Activated naive CD4-positive, alpha-beta T cell treated with anti-CD3 and anti-CD28 coated beads, Interleukin-2, amount 50 U/mL, for 72 hours (primary cell): ENCODE data around the gene TEX29. TPM values are rescaled to one million over a fixed set of nuclear protein-coding genes. Genes with fewer than 3 reads are reported as not detected.

ENCODE experiments used
- ATAC-seq, 2 donors: fragments of 150-1000 bp; cut with Tn5 transposase; 2 replicates each; pipeline ENCODE4 v1.10.0; 2021; ENCODE audit warnings: mild to moderate bottlenecking in 2 of 2, moderate library complexity in 2 of 2
- DNase-seq, 2 donors: peaks; one replicate each; pipeline ENCODE4 v3.0.0; 2021 to 2022; ENCODE audit warnings: low spot score in 2 of 2
- H3K27ac Mint-ChIP-seq, 2 donors: one replicate each; pipeline ENCODE4 v1.8.0; 2022; ENCODE audit warnings: mild to moderate bottlenecking in 2 of 2, mixed read lengths in 2 of 2
- H3K36me3 Mint-ChIP-seq, 2 donors: one replicate each; pipeline ENCODE4 v1.8.0; 2022; ENCODE audit warnings: mixed read lengths in 2 of 2
- H3K9me3 Mint-ChIP-seq, 2 donors: one replicate each; pipeline ENCODE4 v1.8.0; 2022; ENCODE audit warnings: mixed read lengths in 2 of 2
- total RNA-seq, 2 donors: library from RNA; stranded (reverse); gene quantifications; one replicate each; pipeline ENCODE4 v1.2.3, GENCODE V29; 2022

TEX29 gene
- total RNA-seq, 2 donors from 2014 or later, result 1.5 to 2.0 TPM

DNA sequence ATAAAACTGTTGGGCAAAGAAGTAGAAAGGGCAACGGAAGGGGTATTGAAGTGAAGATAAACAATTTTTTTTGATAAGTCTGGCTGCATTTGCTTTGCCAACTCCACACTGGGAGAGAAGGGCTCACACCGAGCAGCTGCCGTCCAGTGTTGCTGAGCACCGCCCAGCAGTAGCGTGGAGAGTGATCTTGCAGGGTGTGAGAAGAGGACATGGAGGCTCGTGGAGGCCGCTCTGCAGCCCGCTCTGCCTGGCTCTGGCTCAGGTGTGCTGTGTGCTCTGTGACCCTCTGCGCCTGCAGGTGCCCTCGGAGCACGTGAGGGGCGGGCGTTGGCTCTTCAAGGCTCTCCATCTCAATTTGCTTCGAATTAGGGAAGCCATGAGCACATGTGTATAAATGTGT is 35.9 kb upstream of the TEX29 start:
- H3K27ac Mint-ChIP-seq, result no peak overlapping the region
- H3K9me3 Mint-ChIP-seq, result no peaks in the 10 kb centered on the region
- H3K36me3 Mint-ChIP-seq, result peaks cover 27 to 28% of the 10 kb centered on the region in 2 donors
- ATAC-seq (no peak), DNase-seq (no peak)

DNA sequence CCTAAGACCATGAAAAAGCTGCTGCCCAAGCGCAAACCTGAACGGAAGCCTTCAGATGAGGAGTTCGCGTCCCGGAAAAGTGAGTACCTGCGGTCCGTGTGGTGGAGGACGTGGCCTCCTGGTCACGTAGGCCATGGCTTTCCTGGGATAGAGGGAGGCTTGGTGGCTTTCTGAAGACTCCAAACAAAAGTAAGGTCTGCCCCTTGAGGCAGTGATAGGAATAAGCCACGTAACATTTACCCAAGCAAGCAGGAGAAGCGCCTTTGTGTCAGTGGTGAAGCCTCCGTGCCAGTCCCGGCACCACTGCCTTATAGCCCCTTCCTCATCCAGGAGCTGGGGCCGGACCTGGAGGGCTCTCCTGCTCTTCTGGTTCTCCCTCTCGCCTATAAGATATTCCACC is 34.3 kb upstream of the TEX29 start:
- Mint-ChIP-seq H3K27ac (peak overlapping the region in 1 of 2 donors; percentile 93), H3K36me3 (peaks cover 23 to 30% of the 10 kb centered on the region in 2 donors), H3K9me3 (no peaks in the 10 kb centered on the region)
- DNase-seq (no peak), ATAC-seq (peak in 1 of 2 donors; percentile 26)

DNA sequence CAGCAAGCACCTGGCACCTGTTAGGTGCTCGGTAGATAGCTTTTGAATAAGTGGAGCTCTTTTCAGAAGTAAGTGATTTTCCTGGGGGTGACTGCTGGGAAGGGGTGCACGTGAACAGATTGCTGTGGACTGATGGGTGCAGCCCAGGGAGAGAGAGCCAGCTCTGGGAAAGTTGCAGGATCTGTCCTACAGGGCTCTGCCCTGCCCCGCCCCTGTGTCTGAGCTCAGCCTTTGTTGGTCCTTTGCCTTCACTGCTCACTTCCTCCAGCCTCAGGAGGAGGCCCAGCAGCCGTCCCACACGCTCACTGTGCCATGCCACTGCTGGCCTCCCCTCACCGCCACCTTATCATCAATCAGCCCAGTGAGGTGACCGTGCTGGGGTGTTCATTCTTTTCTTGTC is 33.7 kb upstream of the TEX29 start:
- DNase-seq (no peak), ATAC-seq (peak in 1 of 2 donors; percentile 12)
- H3K9me3 Mint-ChIP-seq, result no peaks in the 10 kb centered on the region
- peak overlapping the region; percentile 73 to 93 for H3K27ac Mint-ChIP-seq
- peaks cover 23 to 30% of the 10 kb centered on the region in 2 donors for H3K36me3 Mint-ChIP-seq

DNA sequence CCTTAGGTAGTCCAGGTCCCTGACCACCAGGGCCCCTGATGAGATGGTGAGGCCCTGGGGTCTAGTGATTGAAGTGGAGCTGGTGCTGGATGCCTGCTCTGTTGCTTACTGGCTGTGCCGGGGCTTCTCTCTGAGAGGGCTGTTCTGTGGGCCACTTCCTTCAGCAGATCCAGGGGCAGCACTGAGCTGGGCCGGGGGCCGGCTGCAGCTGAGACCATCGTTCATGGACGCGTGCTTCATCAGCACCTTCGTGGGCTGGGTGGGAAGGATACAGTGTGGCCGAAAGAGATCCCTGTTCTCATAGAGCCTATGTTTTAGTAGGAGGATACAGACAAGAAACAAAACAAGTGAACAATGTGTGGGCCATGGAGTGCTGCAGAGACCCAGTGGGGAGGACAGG is 33.2 kb upstream of the TEX29 start:
- Mint-ChIP-seq H3K36me3 (peaks cover 28 to 34% of the 10 kb centered on the region in 2 donors), H3K27ac (peak overlapping the region in 1 of 2 donors; percentile 73), H3K9me3 (no peaks in the 10 kb centered on the region)
- DNase-seq (no peak), ATAC-seq (no peak)

DNA sequence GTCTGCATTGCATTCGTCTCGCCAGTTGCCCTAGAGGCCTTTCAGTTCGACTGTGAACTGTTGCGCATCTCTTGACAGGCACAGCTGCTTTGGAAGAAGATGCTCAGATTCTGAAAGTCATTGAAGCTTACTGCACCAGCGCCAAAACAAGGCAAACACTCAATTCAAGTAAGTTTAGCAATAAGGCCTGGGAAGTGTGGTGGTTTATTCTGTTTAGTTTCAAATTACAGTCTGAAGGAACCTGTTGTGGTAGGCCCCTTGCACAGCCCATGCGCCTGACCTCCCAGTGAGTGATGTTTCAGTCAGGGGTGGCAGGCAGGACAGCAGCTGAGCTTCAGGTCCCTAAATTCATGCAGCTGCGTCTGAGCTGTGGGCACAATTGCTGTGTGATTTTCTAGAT is 32.2 kb upstream of the TEX29 start:
- DNase-seq, result no peak
- no peaks in the 10 kb centered on the region for H3K9me3 Mint-ChIP-seq
- peaks cover 32 to 42% of the 10 kb centered on the region in 2 donors for H3K36me3 Mint-ChIP-seq
- ATAC-seq, result no peak
- H3K27ac Mint-ChIP-seq, result no peak overlapping the region

DNA sequence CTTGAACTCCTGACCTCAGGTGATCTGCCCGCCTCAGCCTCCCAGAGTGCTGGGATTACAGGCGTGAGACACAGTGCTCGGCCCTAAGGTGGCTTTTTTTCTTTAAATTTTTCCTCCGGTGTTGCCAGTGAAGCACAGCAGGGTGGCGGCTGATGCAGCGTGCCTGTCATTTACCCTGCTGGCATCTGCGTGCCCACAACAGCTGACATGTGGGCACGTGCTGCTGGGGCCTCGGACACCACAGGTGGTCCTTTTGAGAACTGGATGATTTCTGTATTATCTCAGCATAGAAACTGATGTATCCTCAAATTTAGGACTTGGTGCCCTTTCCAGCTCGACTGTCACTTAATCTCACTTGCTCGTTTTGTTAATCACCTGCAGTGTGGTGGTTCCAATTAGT is 31.2 kb upstream of the TEX29 start:
- H3K9me3 Mint-ChIP-seq, result no peaks in the 10 kb centered on the region
- no peak for ATAC-seq
- peak overlapping the region in 1 of 2 donors; percentile 19 for H3K27ac Mint-ChIP-seq
- H3K36me3 Mint-ChIP-seq, result peaks cover 25 to 36% of the 10 kb centered on the region in 2 donors
- no peak for DNase-seq

DNA sequence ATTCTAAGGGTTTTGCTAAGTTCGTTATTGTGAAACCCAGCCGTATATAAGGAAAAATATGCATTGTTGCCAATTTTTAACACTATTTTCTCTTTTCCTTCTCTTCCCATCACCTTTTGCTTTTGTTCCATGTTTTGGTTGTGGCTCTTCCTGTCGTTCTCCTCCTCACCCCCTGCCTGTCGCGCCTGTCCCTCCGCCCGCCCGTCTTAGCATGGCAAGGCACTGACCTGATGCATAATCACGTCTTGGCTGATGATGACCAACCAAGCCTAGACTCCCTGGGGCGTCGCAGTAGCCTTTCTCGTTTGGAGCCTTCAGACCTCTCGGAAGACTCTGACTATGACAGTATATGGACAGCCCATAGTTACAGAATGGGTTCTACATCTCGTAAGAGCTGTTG is 28.5 kb upstream of the TEX29 start:
- DNase-seq (no peak), ATAC-seq (no peak)
- H3K36me3 Mint-ChIP-seq, result peaks cover 14 to 26% of the 10 kb centered on the region in 2 donors
- H3K9me3 Mint-ChIP-seq, result no peaks in the 10 kb centered on the region
- no peak overlapping the region for H3K27ac Mint-ChIP-seq

DNA sequence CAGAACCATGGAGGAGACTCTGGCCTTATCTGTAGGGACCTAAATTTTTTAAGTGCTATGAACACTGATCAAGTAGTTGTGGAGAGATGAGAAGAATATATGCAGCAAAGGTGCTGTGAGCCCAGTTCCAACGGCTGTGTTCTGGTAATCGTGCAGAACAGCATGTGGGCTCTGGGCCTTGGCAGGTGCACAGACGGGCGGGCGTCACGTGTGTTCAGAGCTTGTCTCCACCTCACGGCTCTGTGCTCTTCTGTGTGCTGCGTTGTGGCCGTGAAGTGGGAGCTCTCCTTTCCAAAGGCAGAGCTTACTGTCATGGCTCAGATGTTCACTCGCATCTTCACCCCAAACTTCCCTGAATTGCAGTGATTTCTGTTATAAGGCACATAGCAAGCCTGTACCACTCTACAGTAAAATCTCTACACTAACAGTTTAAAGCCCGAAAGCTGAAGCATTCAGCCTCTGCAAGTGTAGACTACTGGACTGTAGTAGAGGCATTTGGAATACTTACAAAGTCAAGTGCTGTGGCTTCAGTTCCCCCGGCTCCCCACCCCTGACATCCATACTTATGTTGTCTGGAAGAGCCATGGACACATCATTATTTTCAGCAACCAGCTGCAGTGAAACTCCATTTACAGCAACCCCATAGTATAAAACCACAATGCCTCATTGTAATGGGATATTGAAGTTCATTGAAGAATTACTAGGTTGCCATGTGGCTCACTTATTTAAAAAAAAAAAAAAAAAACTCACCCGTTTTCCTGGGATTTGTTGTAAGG is 27.5 kb upstream of the TEX29 start:
- no peak for DNase-seq
- Mint-ChIP-seq H3K27ac (no peak overlapping the region), H3K9me3 (no peaks in the 10 kb centered on the region), H3K36me3 (peaks cover 9 to 19% of the 10 kb centered on the region in 2 donors)
- ATAC-seq, result no peak

DNA sequence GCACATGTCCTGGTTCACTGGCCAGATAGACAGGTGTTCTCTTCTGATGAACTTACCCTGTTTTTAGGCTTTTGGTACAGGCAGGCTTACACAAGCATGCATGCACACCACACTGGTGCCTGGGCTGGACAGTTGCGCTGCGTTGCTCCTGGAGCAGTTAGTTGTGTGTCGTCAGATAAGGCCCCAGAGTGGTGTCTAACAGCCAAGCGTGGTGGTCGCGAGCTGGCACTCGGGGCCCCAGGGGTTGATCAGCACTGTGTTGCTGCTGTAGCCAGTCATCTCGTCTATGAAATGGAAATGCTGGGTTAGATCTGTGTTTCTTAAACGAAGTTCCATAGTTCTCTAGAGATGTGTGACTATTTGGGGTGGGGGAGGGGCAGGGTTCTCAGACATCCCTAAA is 24.6 kb upstream of the TEX29 start:
- no peak for ATAC-seq
- peak overlapping the region in 1 of 2 donors; percentile 38 for H3K27ac Mint-ChIP-seq

DNA sequence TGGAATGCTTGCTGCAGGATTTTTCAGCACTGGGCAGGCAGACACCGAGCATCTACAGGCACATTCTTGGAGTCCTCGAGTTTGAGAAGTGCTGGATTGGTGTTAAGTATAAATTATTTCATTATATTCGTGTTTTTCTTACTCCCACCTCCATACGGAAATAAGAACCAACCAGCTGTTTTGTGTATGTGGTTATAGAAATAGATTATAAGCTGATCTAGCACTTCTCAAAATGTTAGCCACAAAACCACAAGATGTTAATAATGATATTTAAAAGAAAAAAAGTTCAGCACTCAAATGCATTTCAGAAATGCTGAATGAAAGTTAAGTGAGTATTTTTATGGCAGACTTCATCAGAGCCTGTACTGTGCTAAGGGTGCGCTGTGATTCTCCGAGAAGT is 24.0 kb upstream of the TEX29 start:
- ATAC-seq, result no peak
- H3K36me3 Mint-ChIP-seq, result peaks cover 9 to 12% of the 10 kb centered on the region in 2 donors
- H3K27ac Mint-ChIP-seq, result no peak overlapping the region
- H3K9me3 Mint-ChIP-seq, result no peaks in the 10 kb centered on the region
- no peak for DNase-seq

More for the DNA sequence above, 24.6 kb upstream of the TEX29 start:
- peaks cover 9 to 12% of the 10 kb centered on the region in 2 donors for H3K36me3 Mint-ChIP-seq
- H3K9me3 Mint-ChIP-seq, result no peaks in the 10 kb centered on the region
- no peak for DNase-seq

DNA sequence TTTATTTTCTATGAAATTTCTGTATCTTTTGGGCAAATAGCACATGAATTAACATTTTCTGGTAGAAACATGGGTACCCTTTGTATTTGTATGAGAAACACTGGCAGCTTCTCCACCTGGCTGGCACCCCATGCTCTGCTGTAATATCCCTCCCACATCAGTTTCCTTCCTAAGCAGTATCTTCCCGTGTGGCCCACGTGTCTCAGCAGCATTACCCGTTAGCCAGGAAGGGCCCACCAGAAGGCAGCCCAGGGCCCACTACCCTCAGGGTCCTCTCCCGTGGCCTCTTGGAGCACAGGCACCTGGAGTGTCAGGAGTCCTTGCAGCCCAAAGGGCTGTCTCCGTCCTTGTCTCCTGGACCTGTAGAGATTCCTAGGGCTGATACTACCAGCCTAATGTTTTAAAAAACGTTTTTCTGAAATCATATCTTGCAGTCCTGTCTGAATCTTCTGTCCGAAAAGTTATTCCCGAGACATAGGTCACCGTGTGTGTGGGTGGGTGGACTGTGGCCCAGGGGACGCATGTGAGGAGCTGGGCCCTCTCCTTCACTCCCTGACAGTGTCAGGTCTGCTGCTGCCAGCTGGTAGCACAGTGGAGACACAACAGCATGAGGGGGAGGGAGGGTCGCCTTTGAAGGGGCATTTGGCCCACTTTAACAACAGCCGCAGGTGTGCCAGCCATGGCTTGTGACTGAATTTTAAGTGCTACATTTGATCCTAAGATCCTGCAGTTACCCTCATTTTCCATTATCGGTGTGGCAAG is 22.0 kb upstream of the TEX29 start:
- ATAC-seq (no peak), DNase-seq (no peak)
- Mint-ChIP-seq H3K36me3 (peaks cover 11% of the 10 kb centered on the region in 2 donors), H3K9me3 (no peaks in the 10 kb centered on the region), H3K27ac (peak overlapping the region in 1 of 2 donors; percentile 77)

DNA sequence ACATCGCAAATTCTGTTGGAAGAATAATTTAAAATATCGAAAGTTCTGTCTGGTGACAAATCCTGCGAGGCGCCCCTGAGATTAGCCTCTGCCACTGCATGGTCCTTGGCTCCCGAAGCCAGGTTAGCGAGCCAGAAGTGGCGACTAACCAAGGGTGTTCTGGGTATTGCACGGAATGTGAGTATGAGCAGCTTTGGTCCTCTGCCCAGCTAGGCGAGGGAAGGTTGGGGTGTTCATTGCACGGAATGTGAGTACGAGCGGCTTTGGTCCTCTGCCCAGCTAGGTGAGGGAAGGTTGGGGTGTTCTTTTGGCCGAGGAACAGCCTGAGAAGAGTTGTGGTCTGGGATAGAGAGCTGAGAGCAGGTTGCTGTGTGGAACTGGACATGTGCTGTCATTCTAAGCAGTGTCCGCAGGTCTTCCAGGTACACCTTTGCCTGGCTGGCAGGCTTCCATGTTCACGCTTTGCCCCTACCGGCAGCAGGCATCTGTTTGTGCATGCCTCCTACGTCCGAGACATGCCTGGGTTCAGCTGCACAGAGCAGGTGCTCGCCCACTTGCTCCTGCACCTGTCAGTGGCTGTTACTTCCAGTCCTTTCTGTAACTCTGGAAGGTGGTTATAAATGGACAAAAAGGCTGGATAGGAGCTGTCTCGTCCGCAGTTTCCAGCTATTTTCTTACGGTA is 18.3 kb upstream of the TEX29 start:
- peaks cover 37 to 39% of the 10 kb centered on the region in 2 donors for H3K36me3 Mint-ChIP-seq
- peak overlapping the region in 1 of 2 donors; percentile 88 for H3K27ac Mint-ChIP-seq
- no peak for DNase-seq
- H3K9me3 Mint-ChIP-seq, result no peaks in the 10 kb centered on the region
- no peak for ATAC-seq

DNA sequence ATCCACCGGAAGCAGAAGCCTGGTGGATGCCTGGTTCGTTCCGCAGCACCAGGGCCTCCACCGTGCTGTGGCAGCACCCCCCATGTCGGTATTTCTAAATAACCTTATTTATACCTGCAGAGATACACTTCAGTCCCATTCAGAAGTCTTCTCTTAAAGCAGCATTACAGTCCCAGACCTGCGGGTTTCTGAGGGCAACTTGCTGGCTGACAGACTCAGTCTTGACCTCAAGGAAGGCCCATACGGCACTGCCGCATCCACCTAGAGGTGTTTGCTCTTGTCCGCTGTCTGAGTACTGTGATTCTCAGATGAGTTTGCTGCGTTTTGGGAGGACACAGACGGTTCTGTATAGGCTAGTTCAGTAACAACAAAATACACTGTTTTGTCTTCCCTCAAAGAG is 16.9 kb upstream of the TEX29 start:
- ATAC-seq, result no peak
- H3K9me3 Mint-ChIP-seq, result no peaks in the 10 kb centered on the region
- H3K27ac Mint-ChIP-seq, result peak overlapping the region in 1 of 2 donors; percentile 44
- peaks cover 37 to 47% of the 10 kb centered on the region in 2 donors for H3K36me3 Mint-ChIP-seq
- DNase-seq, result no peak

DNA sequence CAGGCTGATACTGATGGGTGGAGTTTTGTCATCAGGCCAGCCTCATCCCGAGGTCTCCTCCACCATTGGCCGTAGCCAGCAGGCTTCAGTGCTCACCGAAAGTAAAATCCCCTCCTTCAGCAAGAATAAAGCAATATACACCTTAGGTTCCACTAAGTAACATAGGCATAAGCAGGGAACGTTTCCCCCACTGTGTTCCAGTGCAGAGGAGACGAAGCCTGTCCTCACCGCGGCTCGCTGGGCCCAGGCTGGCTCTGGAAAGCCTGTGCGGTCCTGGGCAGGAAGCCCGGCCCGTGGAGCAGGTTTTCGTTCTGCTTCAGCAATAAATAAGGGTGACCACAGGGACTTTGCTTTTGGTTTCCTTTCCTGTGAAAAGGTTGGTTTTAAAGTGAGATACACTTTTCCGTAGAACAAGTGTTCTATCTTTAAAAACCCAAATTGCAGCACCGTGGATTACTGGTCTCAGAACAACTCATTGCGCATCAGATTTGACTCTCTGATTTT is 16.3 kb upstream of the TEX29 start:
- Mint-ChIP-seq H3K36me3 (peaks cover 40 to 53% of the 10 kb centered on the region in 2 donors), H3K9me3 (peaks cover 2% of the 10 kb centered on the region in 2 donors), H3K27ac (peak overlapping the region; percentile 13 to 36)
- DNase-seq (no peak), ATAC-seq (peak in 1 of 2 donors; percentile 28)

DNA sequence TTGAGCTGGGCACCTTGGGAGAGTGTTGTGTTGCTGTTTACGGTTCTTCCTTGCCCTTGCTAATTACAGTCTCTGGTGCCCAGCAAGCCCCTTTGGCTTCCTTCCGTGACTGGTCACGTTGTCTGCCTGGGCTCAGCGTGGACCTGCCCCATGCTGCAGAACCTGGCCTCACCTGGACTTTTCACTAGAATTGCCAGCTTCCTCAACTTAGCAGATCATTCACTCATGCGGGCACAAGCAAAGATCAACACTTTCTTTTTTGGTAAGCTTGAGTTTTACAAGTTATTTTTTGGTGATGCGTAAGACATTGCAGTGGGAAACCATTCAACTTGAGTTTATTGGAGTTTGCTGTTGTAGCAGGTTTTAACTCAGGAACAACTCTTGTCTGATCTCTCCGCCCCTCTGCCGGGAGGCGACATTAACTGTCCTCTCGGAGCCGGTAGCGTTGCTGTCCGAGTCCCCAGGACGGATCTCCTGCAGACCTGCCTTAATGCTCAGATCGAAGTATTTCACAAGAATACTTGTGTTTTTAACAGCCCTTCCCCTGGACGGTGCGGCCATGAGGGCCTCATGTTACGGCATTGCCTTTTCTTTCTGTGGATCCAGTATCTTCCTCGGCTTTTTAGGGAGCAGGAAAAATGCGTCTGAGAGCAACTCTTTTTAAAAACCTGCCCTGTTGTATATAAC is 15.7 kb upstream of the TEX29 start:
- peak in 1 of 2 donors; percentile 22 for ATAC-seq

DNA sequence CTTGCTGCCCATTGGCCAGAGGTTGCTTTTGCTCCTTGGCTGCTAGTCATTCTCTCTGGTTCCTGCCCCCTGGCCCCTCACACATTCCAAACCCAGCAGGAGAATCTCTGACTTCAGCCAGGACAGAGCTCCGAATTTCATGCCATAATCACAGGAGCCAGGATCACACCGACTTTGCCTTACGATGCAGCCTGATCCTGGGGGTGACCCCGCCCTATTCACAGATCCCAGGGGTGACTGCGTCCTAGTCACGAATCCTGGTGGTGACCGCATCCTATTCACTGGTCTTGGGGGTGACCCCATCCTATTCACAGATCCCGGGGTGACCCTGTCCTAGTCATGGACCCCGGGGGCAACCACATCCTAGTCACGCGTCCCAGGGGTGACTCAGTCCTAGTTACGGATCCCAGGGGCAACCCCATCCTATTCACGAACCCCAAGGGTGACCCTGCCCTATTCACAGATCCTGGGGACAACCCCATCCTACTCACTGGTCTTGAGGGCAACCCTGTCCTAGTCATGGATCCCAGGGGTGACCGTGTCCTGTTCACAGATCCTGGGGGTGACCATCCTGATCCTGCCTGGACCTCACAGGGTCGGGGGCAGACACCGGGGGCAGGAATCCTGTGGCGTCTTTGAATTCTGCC is 7.4 kb upstream of the TEX29 start:
- ATAC-seq, result peak in 1 of 2 donors; percentile 91
- Mint-ChIP-seq H3K9me3 (peaks cover 23 to 25% of the 10 kb centered on the region in 2 donors), H3K27ac (peak overlapping the region; percentile 70 to 88), H3K36me3 (peaks cover 42 to 43% of the 10 kb centered on the region in 2 donors)
- DNase-seq, result no peak

More for the DNA sequence above, 15.7 kb upstream of the TEX29 start:
- no peak for DNase-seq
- Mint-ChIP-seq H3K36me3 (peaks cover 44 to 59% of the 10 kb centered on the region in 2 donors), H3K9me3 (peaks cover 7 to 8% of the 10 kb centered on the region in 2 donors), H3K27ac (peak overlapping the region in 1 of 2 donors; percentile 13)
